22Rv1 (cell line): Measurements from ENCODE around the gene MDFIC2.
"Not testable (repeated sequence)": the region's sequence is repeated elsewhere in the genome, so short reads cannot be mapped to it uniquely, and the experiment has no call there.

ENCODE experiments used
- ZFX ChIP-seq: fragments of 450-650 bp; IDR thresholded peaks from 2 replicates; pipeline ENCODE4 v1.6.1; 2017; ENCODE audit warnings: antibody characterized with exemption, borderline replicate concordance
- TF ChIP-seq, protein P1 (sequence below): fragments of 450-650 bp; IDR thresholded peaks from 2 replicates; pipeline ENCODE4 v1.5.1; 2017; ENCODE audit warnings: mild to moderate bottlenecking

DNA sequence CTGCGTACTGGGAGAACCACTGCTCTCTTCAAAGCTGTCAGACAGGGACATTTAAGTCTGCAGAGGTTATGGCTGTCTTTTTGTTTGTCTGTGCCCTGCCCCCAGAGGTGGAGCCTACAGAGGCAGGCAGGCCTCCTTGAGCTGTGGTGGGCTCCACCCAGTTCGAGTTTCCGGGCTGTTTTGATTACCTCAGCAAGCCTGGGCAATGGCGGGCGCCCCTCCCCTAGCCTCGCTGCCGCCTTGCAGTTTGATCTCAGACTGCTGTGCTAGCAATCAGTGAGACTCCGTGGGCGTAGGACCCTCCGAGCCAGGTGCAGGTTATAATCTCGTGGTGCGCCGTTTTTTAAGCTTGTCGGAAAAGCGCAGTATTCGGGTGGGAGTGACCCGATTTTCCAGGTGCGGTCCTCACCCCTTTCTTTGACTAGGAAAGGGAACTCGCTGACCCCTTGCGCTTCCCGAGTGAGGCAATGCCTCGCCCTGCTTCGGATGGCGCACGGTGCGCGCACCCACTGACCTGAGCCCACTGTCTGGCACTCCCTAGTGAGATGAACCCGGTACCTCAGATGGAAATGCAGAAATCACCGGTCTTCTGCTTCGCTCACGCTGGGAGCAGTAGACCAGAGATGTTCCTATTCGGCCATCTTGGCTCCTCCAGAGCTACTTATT is 21.9 kb downstream of the MDFIC2 start:
- TF ChIP-seq, protein P1, sequence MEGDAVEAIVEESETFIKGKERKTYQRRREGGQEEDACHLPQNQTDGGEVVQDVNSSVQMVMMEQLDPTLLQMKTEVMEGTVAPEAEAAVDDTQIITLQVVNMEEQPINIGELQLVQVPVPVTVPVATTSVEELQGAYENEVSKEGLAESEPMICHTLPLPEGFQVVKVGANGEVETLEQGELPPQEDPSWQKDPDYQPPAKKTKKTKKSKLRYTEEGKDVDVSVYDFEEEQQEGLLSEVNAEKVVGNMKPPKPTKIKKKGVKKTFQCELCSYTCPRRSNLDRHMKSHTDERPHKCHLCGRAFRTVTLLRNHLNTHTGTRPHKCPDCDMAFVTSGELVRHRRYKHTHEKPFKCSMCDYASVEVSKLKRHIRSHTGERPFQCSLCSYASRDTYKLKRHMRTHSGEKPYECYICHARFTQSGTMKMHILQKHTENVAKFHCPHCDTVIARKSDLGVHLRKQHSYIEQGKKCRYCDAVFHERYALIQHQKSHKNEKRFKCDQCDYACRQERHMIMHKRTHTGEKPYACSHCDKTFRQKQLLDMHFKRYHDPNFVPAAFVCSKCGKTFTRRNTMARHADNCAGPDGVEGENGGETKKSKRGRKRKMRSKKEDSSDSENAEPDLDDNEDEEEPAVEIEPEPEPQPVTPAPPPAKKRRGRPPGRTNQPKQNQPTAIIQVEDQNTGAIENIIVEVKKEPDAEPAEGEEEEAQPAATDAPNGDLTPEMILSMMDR: not testable (repeated sequence)
- not testable (repeated sequence) for TF ChIP-seq ZFX
